DND-41 (cell line): ENCODE data around the gene MAPKAPK2.

Source experiments
- ATAC-seq: fragments of 200-7000 bp; cut with Tn5 transposase; 3 replicates; pipeline ENCODE4 v1.9.1; 2021; ENCODE audit warnings: low read depth; ENCODE audit not compliant: insufficient read depth
- DNase-seq: peaks from one replicate; pipeline ENCODE4 v3.0.0-alpha.2; 2020
- H2AFZ ChIP-seq: 2 replicates; pipeline ENCODE4 v1.6.0; 2012; ENCODE audit warnings: low read depth, low read length
- H3K27ac ChIP-seq: 2 replicates; pipeline ENCODE4 v1.5.1; 2012; ENCODE audit warnings: low read length, inconsistent platforms
- H3K27me3 ChIP-seq: fragments of 200-600 bp; sonication (generic); 2 replicates; pipeline ENCODE4 v1.6.0; 2012; ENCODE audit warnings: low read length, mild to moderate bottlenecking, inconsistent platforms; ENCODE audit not compliant: insufficient read depth, poor library complexity
- H3K36me3 ChIP-seq: 2 replicates; pipeline ENCODE4 v1.5.1; 2012; ENCODE audit warnings: low read length, inconsistent platforms; ENCODE audit not compliant: insufficient read depth
- H3K4me1 ChIP-seq: 2 replicates; pipeline ENCODE4 v1.5.1; 2012; ENCODE audit warnings: mild to moderate bottlenecking, low read length; ENCODE audit not compliant: insufficient read depth
- H3K4me2 ChIP-seq: 2 replicates; pipeline ENCODE4 v1.6.0; 2012; ENCODE audit warnings: mild to moderate bottlenecking, moderate library complexity, low read length, inconsistent platforms; ENCODE audit not compliant: insufficient read depth
- H3K4me3 ChIP-seq, 2 experiments: fragments of 200-600 bp in 1 of 2; shearing (Covaris generic) in 1 of 2; 2 replicates each; pipeline ENCODE4 v1.5.1; 2012 to 2016; ENCODE audit warnings: inconsistent platforms in 2 of 2, low read length in 2 of 2, mild to moderate bottlenecking in 2 of 2, low read depth in 1 of 2, moderate library complexity in 1 of 2
- H3K79me2 ChIP-seq: 2 replicates; pipeline ENCODE4 v1.6.0; 2012; ENCODE audit warnings: low read length, inconsistent platforms; ENCODE audit not compliant: insufficient read depth
- H3K9ac ChIP-seq: 2 replicates; pipeline ENCODE4 v1.6.0; 2012; ENCODE audit warnings: low read depth, mild to moderate bottlenecking, inconsistent platforms, low read length, moderate library complexity
- H3K9me3 ChIP-seq: 2 replicates; pipeline ENCODE4 v1.5.1; 2012; ENCODE audit warnings: low read length, moderate library complexity, mild to moderate bottlenecking, inconsistent platforms; ENCODE audit not compliant: insufficient read depth, severe bottlenecking
- H4K20me1 ChIP-seq: 2 replicates; pipeline ENCODE4 v1.6.0; 2012; ENCODE audit warnings: low read length; ENCODE audit not compliant: insufficient read depth
- EZH2 ChIP-seq: IDR thresholded peaks from 3 replicates; pipeline ENCODE4 v1.6.1; 2012; ENCODE audit warnings: borderline replicate concordance, low read depth, mild to moderate bottlenecking, moderate library complexity, low read length, inconsistent platforms; ENCODE audit not compliant: severe bottlenecking
- TF ChIP-seq, protein P1 (sequence below): IDR thresholded peaks from 2 replicates; pipeline ENCODE4 v1.5.1; 2012; ENCODE audit warnings: borderline replicate concordance, low read length, moderate library complexity, mild to moderate bottlenecking; ENCODE audit not compliant: poor library complexity, severe bottlenecking; ENCODE audit errors: extremely low read depth

Gene MAPKAPK2

DNA sequence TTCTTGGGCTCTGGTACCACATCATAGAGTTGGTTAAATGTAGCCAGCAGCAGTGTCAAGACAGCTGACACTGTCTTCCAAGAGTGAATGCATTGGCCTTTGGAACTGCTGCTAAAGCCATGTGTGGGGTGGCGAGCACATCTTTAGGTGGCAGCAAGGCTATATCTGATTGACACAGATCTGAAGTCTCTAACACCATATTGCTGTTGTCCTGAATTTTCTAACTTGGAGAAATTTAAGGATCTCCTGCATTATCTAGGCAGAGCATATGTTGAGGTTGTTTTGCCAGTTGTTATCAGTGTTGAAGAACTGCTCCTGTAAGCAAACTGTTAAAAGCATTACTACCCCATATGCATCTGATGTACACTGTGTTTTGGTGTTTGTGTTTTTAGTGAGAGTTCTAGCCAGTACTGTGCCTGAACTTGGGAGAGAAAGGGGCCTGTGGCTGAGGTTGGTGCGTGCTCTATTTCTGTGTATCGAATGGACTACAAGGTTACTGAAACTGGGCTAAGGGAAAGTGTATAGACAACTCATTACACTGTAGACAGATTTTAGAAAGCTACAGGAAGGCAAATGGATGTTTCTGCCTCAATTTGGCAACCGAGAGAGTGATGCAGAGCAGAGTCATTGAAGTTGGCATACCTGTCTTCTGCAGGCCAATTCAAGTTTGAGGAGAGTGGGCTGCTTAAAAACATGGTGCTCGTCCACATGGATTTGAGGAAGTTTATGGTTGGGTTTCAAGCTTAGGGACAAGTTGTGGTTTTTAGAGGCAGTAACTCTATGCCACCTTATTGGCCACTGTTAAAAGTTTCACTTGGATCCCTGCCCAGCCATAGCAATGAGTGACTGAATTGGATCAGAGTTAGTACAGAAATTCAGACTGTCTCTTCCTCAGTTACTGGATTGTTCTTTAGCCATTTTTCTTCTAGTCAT lies 32.5 kb upstream of the MAPKAPK2 start:
- H3K9me3 ChIP-seq: no peaks in the 10 kb centered on the region
- no peaks in the 10 kb centered on the region for H3K27me3 ChIP-seq
- no peak overlapping the region for H3K4me3 ChIP-seq
- no peaks in the 10 kb centered on the region for H3K4me1 ChIP-seq
- TF ChIP-seq, protein P1, sequence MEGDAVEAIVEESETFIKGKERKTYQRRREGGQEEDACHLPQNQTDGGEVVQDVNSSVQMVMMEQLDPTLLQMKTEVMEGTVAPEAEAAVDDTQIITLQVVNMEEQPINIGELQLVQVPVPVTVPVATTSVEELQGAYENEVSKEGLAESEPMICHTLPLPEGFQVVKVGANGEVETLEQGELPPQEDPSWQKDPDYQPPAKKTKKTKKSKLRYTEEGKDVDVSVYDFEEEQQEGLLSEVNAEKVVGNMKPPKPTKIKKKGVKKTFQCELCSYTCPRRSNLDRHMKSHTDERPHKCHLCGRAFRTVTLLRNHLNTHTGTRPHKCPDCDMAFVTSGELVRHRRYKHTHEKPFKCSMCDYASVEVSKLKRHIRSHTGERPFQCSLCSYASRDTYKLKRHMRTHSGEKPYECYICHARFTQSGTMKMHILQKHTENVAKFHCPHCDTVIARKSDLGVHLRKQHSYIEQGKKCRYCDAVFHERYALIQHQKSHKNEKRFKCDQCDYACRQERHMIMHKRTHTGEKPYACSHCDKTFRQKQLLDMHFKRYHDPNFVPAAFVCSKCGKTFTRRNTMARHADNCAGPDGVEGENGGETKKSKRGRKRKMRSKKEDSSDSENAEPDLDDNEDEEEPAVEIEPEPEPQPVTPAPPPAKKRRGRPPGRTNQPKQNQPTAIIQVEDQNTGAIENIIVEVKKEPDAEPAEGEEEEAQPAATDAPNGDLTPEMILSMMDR: no peak
- TF ChIP-seq EZH2: no peak
- H3K4me2 ChIP-seq: no peak overlapping the region
- no peaks in the 10 kb centered on the region for H3K79me2 ChIP-seq
- ATAC-seq (no peak), DNase-seq (no peak)
- peaks cover 14% of the 10 kb centered on the region for H3K36me3 ChIP-seq
- H3K27ac ChIP-seq: no peak overlapping the region
- H2AFZ ChIP-seq: no peak overlapping the region
- no peak overlapping the region for H3K9ac ChIP-seq
- H4K20me1 ChIP-seq: no peaks in the 10 kb centered on the region

DNA sequence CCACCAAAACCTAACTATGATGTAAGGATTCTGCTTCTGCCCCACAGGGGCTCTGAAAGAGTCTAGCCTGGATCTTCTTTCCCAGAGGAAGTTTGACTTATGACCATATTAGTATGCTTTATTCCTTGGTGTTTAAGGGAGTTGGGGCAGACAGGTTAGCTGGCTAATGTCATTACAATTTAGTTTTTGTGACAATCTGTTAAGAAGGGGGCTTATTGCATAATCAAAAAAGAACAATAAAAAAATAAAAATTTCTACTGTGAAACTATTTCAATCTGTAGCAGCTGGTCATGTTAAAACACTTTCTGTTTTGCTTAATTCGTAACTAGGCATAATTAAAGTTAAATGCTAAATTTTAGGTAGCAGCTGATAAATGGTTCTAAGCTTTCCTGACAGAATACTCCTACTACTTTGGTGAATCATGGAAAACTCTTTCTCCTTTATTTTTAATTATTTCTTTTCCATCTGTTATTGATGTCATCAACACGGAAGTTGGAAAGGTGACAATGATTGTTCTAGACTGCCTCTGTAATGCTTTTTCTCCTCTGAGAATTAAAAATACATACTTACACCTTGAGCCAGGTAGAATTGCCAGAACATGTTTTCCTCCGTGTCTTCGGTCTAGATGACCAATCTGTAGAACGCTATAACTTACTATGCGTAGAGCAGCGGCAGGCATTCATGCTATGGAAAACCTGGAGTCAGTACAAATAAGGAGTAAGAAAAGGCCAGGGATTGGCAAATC lies 30.8 kb upstream of the MAPKAPK2 start:
- Histone ChIP-seq H3K4me1 (peaks cover 5% of the 10 kb centered on the region), H3K4me2 (no peak overlapping the region), H3K4me3 (no peak overlapping the region), H3K36me3 (no peaks in the 10 kb centered on the region), H3K79me2 (no peaks in the 10 kb centered on the region), H2AFZ (no peak overlapping the region), H3K9ac (no peak overlapping the region), H3K27me3 (no peaks in the 10 kb centered on the region), H3K27ac (no peak overlapping the region), H3K9me3 (no peaks in the 10 kb centered on the region), H4K20me1 (no peaks in the 10 kb centered on the region)
- ATAC-seq (no peak), DNase-seq (no peak)
- no peak for TF ChIP-seq EZH2
- TF ChIP-seq, protein P1: no peak

DNA sequence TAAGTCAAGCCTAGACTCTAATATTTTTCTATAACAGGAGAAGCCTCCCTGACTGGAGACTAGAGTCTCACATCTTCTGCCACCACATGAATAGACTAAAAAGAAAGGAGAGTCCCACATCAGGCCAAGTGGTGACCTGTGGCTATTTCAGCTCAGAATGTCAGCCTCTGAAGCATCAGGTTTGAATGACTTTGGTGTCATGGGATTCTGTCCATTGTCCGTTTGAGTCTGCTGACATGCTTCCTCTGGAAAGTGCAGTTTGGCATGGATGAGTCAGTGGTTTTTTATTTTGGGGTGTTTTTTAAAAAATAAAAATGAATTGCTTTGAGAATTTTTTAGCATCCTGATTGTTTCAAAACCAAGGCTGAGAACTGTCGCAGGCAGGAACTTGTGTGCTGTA lies 29.9 kb upstream of the MAPKAPK2 start:
- no peak overlapping the region for H3K4me3 ChIP-seq
- no peak overlapping the region for H2AFZ ChIP-seq
- no peaks in the 10 kb centered on the region for H3K9me3 ChIP-seq
- H3K27me3 ChIP-seq: no peaks in the 10 kb centered on the region
- no peak overlapping the region for H3K27ac ChIP-seq
- no peaks in the 10 kb centered on the region for H4K20me1 ChIP-seq
- no peaks in the 10 kb centered on the region for H3K79me2 ChIP-seq
- H3K36me3 ChIP-seq: no peaks in the 10 kb centered on the region
- H3K9ac ChIP-seq: no peak overlapping the region
- H3K4me2 ChIP-seq: no peak overlapping the region
- H3K4me1 ChIP-seq: peaks cover 5% of the 10 kb centered on the region
- no peak for DNase-seq
- no peak for ATAC-seq
- TF ChIP-seq, protein P1: no peak
- no peak for TF ChIP-seq EZH2
